A172 (cell line): ENCODE measurements around the gene RIN3. TPM values are rescaled to one million over a fixed set of nuclear protein-coding genes. Genes with fewer than 3 reads are reported as not detected.

ENCODE experiments used
- DNase-seq: peaks from one replicate; pipeline ENCODE4 v3.0.0-alpha.2; 2015; ENCODE audit warnings: low spot score
- total RNA-seq: library from RNA; depleted of rRNA; stranded (reverse); fragments of >200 nt; shearing (Covaris generic); gene quantifications from 2 replicates; pipeline ENCODE4 v1.2.3, GENCODE V29; 2014

RIN3 gene
- total RNA-seq, 1 experiment from 2014 or later: 0.33 TPM

GRCh38 chr14:92686900-92687427 is 173.4 kb downstream of the RIN3 start:
- no peak for DNase-seq

DNA sequence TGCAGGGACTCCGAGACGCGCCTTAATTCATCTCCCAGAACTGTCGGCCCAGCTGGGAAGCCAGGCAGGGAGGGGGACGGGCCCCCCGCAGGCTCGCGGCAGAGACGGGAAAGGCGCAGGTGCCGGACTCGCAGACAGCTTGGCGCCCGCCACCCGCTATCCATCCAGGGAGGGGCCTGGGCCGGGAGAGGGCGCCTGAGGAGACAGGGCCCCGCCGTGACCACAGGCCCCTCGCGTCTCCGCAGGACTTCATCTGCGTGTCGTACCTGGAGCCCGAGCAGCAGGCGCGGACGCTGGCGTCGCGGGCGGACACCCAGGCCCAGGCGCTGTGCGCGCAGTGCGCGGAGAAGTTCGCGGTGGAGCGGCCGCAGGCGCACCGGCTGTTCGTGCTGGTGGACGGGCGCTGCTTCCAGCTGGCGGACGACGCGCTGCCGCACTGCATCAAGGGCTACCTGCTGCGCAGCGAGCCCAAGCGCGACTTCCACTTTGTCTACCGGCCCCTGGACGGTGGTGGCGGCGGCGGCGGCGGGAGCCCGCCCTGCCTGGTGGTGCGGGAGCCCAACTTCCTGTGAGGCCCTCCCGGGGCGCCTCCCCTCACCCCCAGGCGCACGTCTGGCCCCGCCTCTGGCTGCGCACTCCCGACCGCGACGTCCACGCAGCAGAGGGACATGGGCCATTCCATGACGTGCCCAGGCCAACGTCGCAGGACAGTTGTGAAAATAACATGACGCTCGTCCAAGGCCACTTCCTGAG is 174.3 kb downstream of the RIN3 start:
- DNase-seq: no peak

GRCh38 chr14:92688434-92689375 is 175.1 kb downstream of the RIN3 start:
- DNase-seq: no peak

DNA sequence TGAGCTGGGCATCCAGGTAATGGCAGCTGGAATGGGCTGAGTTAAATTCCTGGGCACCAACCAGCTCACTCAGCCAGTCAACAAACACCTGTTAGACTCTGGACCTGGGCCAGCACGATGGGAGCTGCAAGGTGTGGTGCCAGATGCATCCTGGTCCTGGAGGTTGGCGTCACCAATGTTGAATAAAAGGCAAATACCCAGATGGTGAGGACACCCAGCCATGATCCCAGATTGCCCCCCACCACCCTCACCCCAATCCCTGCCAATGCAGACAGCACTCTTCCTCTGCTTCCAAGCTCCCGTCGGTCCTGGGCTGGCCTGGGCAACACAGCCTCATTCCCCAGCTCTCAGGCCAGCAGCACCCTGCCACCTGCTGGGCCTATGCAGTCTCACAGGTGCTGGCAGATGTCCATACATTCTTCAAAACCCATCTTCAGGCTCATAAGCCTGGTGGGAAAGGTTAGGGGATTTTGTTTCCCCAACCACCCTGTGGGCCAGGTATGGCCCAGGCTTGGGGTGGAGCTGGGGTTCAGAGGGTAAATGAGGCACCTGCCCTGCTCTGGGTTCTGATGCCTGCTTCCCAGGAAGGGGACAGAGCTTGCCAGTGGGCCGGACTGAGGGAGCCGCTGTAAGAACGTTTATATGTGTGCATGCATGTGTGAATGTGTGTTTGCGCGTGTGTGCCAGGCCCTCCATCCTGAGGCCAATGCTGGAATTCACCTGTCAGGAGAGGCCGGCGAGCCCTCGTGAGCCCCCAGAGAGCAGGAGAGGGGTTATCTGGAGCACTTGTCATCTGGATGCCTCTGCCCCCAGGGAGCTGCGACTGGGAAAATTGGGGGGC is 176.8 kb downstream of the RIN3 start:
- DNase-seq: peak; percentile 44

DNA sequence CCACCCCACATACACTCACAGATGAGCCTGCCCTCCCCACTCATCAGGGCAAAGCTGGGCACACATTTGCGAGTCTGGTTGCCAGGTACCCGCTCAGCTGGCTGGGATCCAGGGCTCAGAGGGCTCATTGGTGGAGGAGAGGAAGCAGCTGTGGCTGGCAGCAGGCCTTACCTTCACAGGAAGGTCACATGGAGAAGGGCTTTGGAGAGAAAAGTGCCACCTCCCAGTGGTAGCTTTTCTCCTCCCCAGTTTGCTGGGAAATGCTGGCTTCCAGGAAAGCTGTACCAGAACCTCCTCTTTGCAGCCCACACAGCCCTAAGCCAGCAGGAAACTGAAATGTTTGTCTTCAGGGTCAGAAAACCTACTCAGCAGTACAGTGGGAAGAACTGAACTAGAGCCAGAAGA is 179.2 kb downstream of the RIN3 start:
- DNase-seq: peak; percentile 30

DNA sequence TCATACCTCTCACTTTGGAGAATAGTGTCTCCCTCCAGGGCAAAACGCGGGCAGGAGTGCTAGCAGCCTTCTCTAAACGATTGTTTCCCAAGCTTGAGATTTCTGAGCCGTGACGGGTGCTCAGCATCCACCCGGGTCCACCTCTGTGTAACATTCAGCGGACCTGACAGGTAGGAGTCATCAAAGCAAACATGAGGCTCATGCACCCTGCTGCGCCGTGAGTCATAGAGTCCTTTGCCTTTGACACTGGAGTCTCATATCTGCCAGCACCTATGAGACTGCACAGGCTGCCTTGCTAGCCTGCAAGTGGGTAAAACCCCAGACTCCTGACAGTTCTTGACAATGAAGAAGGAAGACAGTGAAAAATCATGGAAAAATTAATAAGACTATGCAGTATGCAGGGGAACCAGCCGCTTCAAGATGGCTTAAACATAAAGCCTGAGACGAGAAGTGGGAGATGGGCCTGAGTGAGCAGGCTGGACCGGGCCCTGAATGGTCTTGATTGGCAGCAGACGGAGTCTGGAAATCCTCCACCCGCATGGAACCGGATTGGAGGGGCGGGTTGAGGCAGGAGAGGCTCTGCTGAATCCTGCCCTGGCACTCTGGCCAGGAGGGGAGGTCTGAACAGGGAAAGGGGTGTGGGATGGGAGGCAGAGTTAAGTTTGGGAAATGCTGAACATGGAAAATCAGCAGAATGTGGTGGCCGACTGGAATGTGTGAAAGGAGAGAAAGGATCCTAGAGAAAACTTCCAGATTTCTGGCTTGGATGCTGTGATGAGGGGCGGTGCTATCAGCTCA is 180.6 kb downstream of the RIN3 start:
- no peak for DNase-seq

DNA sequence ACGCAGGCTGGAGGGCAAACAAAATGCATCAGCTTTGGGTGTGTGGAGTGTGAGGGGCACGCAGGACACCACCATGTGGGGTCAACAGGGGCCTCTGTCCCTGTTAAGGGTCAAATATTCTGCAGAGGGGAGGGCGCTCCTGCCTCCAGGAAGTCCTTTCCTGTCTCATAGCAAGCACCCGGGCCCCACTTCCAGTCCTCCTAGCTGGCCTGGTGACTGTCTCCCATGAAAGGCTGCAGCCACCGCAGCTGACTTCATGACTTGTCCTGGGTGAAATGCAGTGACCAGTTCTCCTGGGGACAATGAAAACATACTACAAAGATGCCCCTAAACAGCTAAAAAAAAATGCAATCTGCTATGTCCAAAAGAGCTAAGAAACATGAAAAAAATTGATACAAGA is 181.2 kb downstream of the RIN3 start:
- DNase-seq: no peak

GRCh38 chr14:92695562-92695961 is 182.0 kb downstream of the RIN3 start:
- DNase-seq: no peak

DNA sequence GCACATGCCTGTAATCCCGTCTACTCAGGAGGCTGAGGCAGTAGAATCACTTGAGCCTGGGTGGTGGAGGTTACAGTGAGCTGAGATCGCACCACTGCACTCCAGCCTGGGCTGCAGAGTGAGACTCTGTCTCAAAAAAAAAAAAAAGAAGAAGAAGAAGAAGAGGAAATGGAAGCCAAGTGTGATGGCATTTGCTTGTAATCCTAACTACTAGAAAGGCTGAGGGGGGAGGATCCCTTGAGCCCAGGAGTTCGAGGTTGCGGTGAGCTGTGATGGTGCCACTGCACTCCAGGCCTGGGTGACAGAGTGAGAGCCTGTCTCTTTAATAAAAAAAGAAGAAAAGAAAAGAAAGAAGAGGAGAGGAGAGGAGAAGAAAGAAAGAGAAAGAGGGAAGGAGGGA is 182.8 kb downstream of the RIN3 start:
- DNase-seq: no peak

- DNase-seq: no peak
Observed at GRCh38 chr14:92698393-92698792, 184.8 kb downstream of the RIN3 start.

- no peak for DNase-seq
Observed at GRCh38 chr14:92701826-92702225, 188.2 kb downstream of the RIN3 start.

DNA sequence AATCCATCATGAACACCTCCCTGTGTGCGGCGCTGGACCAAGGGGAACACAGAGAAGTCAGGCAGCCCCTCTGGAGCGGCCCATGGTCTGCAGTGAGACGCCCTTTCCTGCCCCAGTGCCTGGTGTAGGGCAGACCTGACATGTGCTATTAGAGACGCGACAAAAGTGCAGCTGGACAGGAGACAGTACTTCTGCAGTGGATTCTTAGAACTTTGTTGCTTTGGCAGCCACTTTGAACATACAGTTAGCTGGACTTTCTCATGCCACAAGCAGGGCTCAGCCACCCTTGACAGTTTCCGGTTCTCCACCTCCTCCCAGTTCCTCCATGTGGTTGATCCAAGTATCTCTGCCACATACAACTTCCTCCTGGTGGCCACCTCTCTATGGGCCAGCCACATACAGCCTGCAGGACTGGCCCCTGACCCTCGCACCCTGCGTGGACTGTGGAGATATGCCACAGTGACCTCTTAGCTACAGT is 188.9 kb downstream of the RIN3 start:
- DNase-seq: no peak

GRCh38 chr14:92703516-92703915 is 189.9 kb downstream of the RIN3 start:
- no peak for DNase-seq

GRCh38 chr14:92704036-92704804 is 190.6 kb downstream of the RIN3 start:
- no peak for DNase-seq

DNA sequence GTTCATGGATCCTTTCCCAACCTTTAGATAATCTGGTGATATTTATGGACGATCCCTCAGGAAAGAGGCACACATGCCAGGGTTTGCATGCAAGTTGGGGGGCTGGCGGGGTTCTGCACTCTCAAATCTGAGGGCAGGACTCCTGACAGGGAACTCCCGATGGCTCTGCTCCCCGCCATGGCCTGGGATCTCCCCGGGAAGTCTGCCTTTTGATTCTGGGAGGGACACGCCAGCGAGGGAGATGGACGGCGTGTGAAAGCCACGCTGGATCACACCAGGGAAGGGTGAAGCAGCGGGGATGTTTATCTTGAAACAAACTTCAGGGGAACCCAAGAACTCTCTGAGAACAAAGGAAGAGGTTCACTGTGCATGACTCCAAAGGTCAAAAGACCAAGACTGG is 191.2 kb downstream of the RIN3 start:
- DNase-seq: no peak

GRCh38 chr14:92706386-92706785 is 192.8 kb downstream of the RIN3 start:
- DNase-seq: no peak

- no peak for DNase-seq
Observed at GRCh38 chr14:92709340-92710000, 195.9 kb downstream of the RIN3 start.

DNA sequence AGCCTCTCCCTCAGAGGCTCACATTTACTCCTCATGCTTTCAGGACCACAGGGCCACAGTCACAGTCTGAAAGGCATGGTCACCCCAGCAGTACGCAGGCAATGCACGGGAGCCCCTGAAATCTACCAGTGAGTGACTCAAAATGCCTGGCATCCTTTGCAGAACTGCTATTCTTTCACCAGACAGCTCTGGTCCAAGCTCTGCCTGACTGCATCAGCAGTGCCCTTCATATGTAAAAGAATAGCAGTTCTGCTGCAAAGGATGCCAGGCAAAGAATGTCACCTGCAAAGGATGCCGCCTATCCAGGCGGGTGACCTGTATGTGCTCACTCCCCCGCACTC is 196.4 kb downstream of the RIN3 start:
- no peak for DNase-seq

DNA sequence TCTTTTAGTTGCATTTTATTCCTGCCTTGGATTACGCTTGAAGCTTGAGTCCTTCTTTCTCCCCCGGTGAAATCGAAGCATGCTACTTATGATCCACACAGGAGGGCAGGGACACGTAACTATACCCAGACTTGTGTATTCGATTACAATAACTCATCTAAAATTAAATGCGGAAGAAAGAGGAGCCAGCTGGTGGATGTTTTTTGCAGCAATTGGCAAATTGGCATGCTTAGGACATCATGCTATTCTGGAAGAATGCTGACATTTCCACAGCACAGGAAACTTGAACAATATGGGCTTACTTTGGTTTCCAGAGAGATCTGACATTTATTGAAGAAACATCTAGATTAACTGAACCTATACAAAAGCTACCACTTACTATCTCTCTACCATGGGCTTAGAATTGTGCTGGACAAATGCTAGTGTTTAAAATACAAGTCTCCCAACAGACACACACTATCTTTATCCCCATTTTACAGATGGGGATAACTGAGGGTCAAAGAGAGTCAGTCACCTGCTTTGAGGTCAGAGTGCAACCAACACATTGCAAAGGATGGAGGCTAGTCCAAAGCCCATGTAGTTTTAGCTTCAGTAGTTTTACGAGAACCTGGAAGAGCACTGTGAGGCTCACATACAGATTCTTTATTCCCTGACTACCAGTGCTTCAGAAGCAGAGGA is 198.5 kb downstream of the RIN3 start:
- DNase-seq: no peak
